GM23338 (cell line): Measurements from ENCODE around the gene OLFML2A. TPM values are rescaled to one million over a fixed set of nuclear protein-coding genes. Genes with fewer than 3 reads are reported as not detected.

ENCODE experiments used
- ATAC-seq: fragments of 200-7000 bp; cut with Tn5 transposase; 3 replicates; pipeline ENCODE4 v1.9.1; 2020
- DNase-seq: peaks from one replicate; pipeline ENCODE4 v3.0.0-alpha.2; 2015; ENCODE audit warnings: low spot score
- H2AFZ ChIP-seq: fragments of 200-600 bp; sonication (generic); 2 replicates; pipeline ENCODE4 v1.8.0; 2016; ENCODE audit warnings: antibody characterized with exemption, mild to moderate bottlenecking, moderate library complexity
- H3F3A ChIP-seq: fragments of 200-600 bp; sonication (generic); replicated peaks from 2 replicates; pipeline ENCODE4 v1.8.0; 2017; ENCODE audit warnings: antibody characterized with exemption, mixed run types, low read depth
- H3K27ac ChIP-seq: fragments of 200-600 bp; sonication (generic); 2 replicates; pipeline ENCODE4 v1.6.1; 2016; ENCODE audit warnings: low read depth
- H3K27me3 ChIP-seq: fragments of 200-600 bp; sonication (generic); 2 replicates; pipeline ENCODE4 v1.8.0; 2016; ENCODE audit warnings: mild to moderate bottlenecking, mixed run types, moderate library complexity; ENCODE audit not compliant: insufficient read depth
- H3K36me3 ChIP-seq: fragments of 200-600 bp; sonication (generic); 2 replicates; pipeline ENCODE4 v1.8.0; 2016; ENCODE audit warnings: mild to moderate bottlenecking; ENCODE audit not compliant: insufficient read depth
- H3K4me1 ChIP-seq: fragments of 200-600 bp; sonication (generic); 2 replicates; pipeline ENCODE4 v1.8.0; 2016; ENCODE audit warnings: mild to moderate bottlenecking, moderate library complexity; ENCODE audit not compliant: insufficient read depth
- H3K4me2 ChIP-seq: fragments of 200-600 bp; sonication (generic); 2 replicates; pipeline ENCODE4 v1.7.1; 2017; ENCODE audit warnings: mixed run types
- H3K4me3 ChIP-seq: fragments of 200-600 bp; sonication (generic); 2 replicates; pipeline ENCODE4 v1.6.1; 2016; ENCODE audit warnings: mixed run types
- H3K79me2 ChIP-seq: fragments of 200-600 bp; sonication (generic); replicated peaks from 2 replicates; pipeline ENCODE4 v1.8.0; 2017; ENCODE audit warnings: mild to moderate bottlenecking; ENCODE audit not compliant: insufficient read depth
- H3K9me2 ChIP-seq: fragments of 200-600 bp; sonication (generic); 2 replicates; pipeline ENCODE4 v1.8.0; 2017; ENCODE audit not compliant: insufficient read depth
- H4K20me1 ChIP-seq: fragments of 200-600 bp; sonication (generic); replicated peaks from 2 replicates; pipeline ENCODE4 v1.8.0; 2017; ENCODE audit warnings: mild to moderate bottlenecking; ENCODE audit not compliant: insufficient read depth
- H3K27ac Mint-ChIP-seq: 2 replicates; pipeline ENCODE4 v1.8.0; 2020; ENCODE audit warnings: inconsistent platforms, mild to moderate bottlenecking, moderate library complexity, mixed read lengths
- H3K27me3 Mint-ChIP-seq: 3 replicates; pipeline ENCODE4 v1.8.0; 2022; ENCODE audit warnings: low read depth, mild to moderate bottlenecking, moderate library complexity, mixed read lengths, inconsistent platforms; ENCODE audit not compliant: insufficient read depth, poor library complexity
- H3K36me3 Mint-ChIP-seq: 3 replicates; pipeline ENCODE4 v1.8.0; 2021; ENCODE audit warnings: low read depth, mild to moderate bottlenecking, inconsistent platforms, moderate library complexity, mixed read lengths
- H3K4me1 Mint-ChIP-seq: 3 replicates; pipeline ENCODE4 v1.8.0; 2020; ENCODE audit warnings: mild to moderate bottlenecking, inconsistent platforms, mixed read lengths
- H3K4me3 Mint-ChIP-seq: 3 replicates; pipeline ENCODE4 v1.8.0; 2021; ENCODE audit warnings: moderate library complexity, mild to moderate bottlenecking, inconsistent platforms, mixed read lengths
- H3K9me3 Mint-ChIP-seq: 3 replicates; pipeline ENCODE4 v1.8.0; 2020; ENCODE audit warnings: moderate library complexity, mild to moderate bottlenecking, inconsistent platforms, mixed read lengths
- EZH2 ChIP-seq: fragments of 200-600 bp; sonication (generic); IDR thresholded peaks from one replicate; pipeline ENCODE4 v1.8.0; 2017; ENCODE audit warnings: antibody characterized with exemption, mild to moderate bottlenecking, low read depth; ENCODE audit not compliant: unreplicated experiment
- EZH2phosphoT487 ChIP-seq: fragments of 200-600 bp; sonication (generic); IDR thresholded peaks from one replicate; pipeline ENCODE4 v1.8.1; 2018; ENCODE audit warnings: antibody characterized with exemption; ENCODE audit not compliant: unreplicated experiment
- JUNB ChIP-seq: IDR thresholded peaks from one replicate; pipeline ENCODE4 v1.6.1; 2016; ENCODE audit warnings: antibody characterized with exemption; ENCODE audit not compliant: unreplicated experiment
- NANOG ChIP-seq: IDR thresholded peaks from 2 replicates; pipeline ENCODE4 v1.6.1; 2016; ENCODE audit warnings: antibody characterized with exemption, borderline replicate concordance
- POLR2AphosphoS5 ChIP-seq: IDR thresholded peaks from 2 replicates; pipeline ENCODE4 v1.6.1; 2016; ENCODE audit warnings: antibody characterized with exemption, low read depth
- STAT1 ChIP-seq: IDR thresholded peaks from one replicate; pipeline ENCODE4 v1.6.1; 2016; ENCODE audit warnings: antibody characterized with exemption; ENCODE audit not compliant: unreplicated experiment
- ZNF114 ChIP-seq: fragments of 250-450 bp; sonication (Bioruptor Pico); IDR thresholded peaks from 2 replicates; pipeline ENCODE4 v1.5.0; 2020; ENCODE audit warnings: mild to moderate bottlenecking, moderate library complexity
- ZNF331 ChIP-seq: fragments of 250-450 bp; sonication (Bioruptor Pico); IDR thresholded peaks from 2 replicates; pipeline ENCODE4 v1.5.0; 2020; ENCODE audit warnings: low read depth, mild to moderate bottlenecking, moderate library complexity
- polyA plus RNA-seq: library from polyadenylated mRNA; unstranded; fragments of >200 nt; fragmentation: Nextera tagmentation; extraction: Ambion mirVana; gene quantifications from 2 replicates; pipeline ENCODE4 v1.2.1, GENCODE V29; 2016
- total RNA-seq: library from RNA; depleted of rRNA; stranded (reverse); fragments of >200 nt; shearing (Covaris generic); gene quantifications from 2 replicates; pipeline ENCODE4 v1.2.3, GENCODE V29; 2014
- TF ChIP-seq, protein P1 (sequence below): IDR thresholded peaks from one replicate; pipeline ENCODE4 v1.6.1; 2018; ENCODE audit warnings: antibody characterized with exemption; ENCODE audit not compliant: unreplicated experiment
- TF ChIP-seq, protein P2 (sequence below), 2 experiments: fragments of 200-600 bp in 1 of 2; sonication (generic) in 1 of 2; conservative IDR thresholded peaks; 2 replicates each; pipeline versions ENCODE4 v1.5.1 to v1.6.1; 2016 to 2017; ENCODE audit warnings: antibody characterized with exemption in 2 of 2, low read depth in 2 of 2, mild to moderate bottlenecking in 2 of 2, moderate library complexity in 1 of 2
- TF ChIP-seq, protein P3 (sequence below): fragments of 250-450 bp; sonication (Bioruptor Pico); IDR thresholded peaks from 2 replicates; pipeline ENCODE4 v1.5.0; 2020; ENCODE audit warnings: mild to moderate bottlenecking, moderate library complexity

OLFML2A gene
- total and polyA plus RNA-seq, 2 experiments from 2014 or later, result 1.1 to 6.7 TPM

DNA sequence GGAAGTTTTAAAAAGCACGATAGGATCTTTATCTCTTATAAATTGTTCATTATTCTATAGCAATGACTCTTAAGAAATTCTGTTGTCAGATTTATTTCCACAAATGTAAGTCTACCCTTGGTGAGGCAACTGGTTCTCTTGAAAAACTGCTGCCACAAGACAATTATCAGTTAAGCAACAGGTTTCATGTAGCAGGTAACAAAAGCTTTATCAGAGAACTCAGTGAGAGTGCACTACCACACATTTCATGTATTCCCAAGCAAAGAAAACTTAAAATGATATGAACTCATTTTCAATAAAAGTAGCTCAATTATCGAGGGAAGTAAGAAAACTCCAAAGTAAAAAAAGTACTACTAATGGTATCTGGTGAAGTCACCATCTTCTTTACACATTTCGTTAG lies 15.2 kb upstream of the OLFML2A start:
- ATAC-seq (no peak), DNase-seq (no peak)
- H3K9me2 ChIP-seq, result no peaks in the 10 kb centered on the region
- no peak overlapping the region for H2AFZ ChIP-seq
- peaks cover 6% of the 10 kb centered on the region for H3K27me3 Mint-ChIP-seq
- peaks cover 87% of the 10 kb centered on the region for H3K4me1 Mint-ChIP-seq
- peaks cover 8% of the 10 kb centered on the region for H3K27me3 ChIP-seq
- H3K27ac Mint-ChIP-seq, result peak overlapping the region; percentile 94
- H3K9me3 Mint-ChIP-seq, result no peaks in the 10 kb centered on the region
- H3K4me2 ChIP-seq, result peak overlapping the region; percentile 56
- no peak for TF ChIP-seq ZNF331 (CRISPR knock-in tag)
- TF ChIP-seq JUNB, result no peak
- TF ChIP-seq NANOG, result no peak
- TF ChIP-seq, protein P1, sequence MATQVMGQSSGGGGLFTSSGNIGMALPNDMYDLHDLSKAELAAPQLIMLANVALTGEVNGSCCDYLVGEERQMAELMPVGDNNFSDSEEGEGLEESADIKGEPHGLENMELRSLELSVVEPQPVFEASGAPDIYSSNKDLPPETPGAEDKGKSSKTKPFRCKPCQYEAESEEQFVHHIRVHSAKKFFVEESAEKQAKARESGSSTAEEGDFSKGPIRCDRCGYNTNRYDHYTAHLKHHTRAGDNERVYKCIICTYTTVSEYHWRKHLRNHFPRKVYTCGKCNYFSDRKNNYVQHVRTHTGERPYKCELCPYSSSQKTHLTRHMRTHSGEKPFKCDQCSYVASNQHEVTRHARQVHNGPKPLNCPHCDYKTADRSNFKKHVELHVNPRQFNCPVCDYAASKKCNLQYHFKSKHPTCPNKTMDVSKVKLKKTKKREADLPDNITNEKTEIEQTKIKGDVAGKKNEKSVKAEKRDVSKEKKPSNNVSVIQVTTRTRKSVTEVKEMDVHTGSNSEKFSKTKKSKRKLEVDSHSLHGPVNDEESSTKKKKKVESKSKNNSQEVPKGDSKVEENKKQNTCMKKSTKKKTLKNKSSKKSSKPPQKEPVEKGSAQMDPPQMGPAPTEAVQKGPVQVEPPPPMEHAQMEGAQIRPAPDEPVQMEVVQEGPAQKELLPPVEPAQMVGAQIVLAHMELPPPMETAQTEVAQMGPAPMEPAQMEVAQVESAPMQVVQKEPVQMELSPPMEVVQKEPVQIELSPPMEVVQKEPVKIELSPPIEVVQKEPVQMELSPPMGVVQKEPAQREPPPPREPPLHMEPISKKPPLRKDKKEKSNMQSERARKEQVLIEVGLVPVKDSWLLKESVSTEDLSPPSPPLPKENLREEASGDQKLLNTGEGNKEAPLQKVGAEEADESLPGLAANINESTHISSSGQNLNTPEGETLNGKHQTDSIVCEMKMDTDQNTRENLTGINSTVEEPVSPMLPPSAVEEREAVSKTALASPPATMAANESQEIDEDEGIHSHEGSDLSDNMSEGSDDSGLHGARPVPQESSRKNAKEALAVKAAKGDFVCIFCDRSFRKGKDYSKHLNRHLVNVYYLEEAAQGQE, result no peak
- TF ChIP-seq ZNF114 (CRISPR knock-in tag), result no peak
- no peak for TF ChIP-seq POLR2AphosphoS5
- TF ChIP-seq STAT1, result no peak
- no peak for TF ChIP-seq EZH2
- TF ChIP-seq, protein P2, sequence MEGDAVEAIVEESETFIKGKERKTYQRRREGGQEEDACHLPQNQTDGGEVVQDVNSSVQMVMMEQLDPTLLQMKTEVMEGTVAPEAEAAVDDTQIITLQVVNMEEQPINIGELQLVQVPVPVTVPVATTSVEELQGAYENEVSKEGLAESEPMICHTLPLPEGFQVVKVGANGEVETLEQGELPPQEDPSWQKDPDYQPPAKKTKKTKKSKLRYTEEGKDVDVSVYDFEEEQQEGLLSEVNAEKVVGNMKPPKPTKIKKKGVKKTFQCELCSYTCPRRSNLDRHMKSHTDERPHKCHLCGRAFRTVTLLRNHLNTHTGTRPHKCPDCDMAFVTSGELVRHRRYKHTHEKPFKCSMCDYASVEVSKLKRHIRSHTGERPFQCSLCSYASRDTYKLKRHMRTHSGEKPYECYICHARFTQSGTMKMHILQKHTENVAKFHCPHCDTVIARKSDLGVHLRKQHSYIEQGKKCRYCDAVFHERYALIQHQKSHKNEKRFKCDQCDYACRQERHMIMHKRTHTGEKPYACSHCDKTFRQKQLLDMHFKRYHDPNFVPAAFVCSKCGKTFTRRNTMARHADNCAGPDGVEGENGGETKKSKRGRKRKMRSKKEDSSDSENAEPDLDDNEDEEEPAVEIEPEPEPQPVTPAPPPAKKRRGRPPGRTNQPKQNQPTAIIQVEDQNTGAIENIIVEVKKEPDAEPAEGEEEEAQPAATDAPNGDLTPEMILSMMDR (conservative IDR thresholded peaks at IDR 0.05; ENCODE audit: low read depth in 2 of 2), result no peak
- TF ChIP-seq, protein P3, sequence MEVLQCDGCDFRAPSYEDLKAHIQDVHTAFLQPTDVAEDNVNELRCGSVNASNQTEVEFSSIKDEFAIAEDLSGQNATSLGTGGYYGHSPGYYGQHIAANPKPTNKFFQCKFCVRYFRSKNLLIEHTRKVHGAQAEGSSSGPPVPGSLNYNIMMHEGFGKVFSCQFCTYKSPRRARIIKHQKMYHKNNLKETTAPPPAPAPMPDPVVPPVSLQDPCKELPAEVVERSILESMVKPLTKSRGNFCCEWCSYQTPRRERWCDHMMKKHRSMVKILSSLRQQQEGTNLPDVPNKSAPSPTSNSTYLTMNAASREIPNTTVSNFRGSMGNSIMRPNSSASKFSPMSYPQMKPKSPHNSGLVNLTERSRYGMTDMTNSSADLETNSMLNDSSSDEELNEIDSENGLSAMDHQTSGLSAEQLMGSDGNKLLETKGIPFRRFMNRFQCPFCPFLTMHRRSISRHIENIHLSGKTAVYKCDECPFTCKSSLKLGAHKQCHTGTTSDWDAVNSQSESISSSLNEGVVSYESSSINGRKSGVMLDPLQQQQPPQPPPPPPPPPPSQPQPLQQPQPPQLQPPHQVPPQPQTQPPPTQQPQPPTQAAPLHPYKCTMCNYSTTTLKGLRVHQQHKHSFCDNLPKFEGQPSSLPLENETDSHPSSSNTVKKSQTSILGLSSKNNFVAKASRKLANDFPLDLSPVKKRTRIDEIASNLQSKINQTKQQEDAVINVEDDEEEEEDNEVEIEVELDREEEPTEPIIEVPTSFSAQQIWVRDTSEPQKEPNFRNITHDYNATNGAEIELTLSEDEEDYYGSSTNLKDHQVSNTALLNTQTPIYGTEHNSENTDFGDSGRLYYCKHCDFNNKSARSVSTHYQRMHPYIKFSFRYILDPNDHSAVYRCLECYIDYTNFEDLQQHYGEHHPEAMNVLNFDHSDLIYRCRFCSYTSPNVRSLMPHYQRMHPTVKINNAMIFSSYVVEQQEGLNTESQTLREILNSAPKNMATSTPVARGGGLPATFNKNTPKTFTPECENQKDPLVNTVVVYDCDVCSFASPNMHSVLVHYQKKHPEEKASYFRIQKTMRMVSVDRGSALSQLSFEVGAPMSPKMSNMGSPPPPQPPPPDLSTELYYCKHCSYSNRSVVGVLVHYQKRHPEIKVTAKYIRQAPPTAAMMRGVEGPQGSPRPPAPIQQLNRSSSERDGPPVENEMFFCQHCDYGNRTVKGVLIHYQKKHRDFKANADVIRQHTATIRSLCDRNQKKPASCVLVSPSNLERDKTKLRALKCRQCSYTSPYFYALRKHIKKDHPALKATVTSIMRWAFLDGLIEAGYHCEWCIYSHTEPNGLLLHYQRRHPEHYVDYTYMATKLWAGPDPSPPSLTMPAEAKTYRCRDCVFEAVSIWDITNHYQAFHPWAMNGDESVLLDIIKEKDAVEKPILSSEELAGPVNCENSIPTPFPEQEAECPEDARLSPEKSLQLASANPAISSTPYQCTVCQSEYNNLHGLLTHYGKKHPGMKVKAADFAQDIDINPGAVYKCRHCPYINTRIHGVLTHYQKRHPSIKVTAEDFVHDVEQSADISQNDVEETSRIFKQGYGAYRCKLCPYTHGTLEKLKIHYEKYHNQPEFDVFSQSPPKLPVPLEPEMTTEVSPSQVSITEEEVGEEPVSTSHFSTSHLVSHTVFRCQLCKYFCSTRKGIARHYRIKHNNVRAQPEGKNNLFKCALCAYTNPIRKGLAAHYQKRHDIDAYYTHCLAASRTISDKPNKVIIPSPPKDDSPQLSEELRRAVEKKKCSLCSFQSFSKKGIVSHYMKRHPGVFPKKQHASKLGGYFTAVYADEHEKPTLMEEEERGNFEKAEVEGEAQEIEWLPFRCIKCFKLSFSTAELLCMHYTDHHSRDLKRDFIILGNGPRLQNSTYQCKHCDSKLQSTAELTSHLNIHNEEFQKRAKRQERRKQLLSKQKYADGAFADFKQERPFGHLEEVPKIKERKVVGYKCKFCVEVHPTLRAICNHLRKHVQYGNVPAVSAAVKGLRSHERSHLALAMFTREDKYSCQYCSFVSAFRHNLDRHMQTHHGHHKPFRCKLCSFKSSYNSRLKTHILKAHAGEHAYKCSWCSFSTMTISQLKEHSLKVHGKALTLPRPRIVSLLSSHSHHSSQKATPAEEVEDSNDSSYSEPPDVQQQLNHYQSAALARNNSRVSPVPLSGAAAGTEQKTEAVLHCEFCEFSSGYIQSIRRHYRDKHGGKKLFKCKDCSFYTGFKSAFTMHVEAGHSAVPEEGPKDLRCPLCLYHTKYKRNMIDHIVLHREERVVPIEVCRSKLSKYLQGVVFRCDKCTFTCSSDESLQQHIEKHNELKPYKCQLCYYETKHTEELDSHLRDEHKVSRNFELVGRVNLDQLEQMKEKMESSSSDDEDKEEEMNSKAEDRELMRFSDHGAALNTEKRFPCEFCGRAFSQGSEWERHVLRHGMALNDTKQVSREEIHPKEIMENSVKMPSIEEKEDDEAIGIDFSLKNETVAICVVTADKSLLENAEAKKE (CRISPR knock-in tag), result no peak
- no peak for TF ChIP-seq EZH2phosphoT487
- peaks cover 61% of the 10 kb centered on the region for H3K79me2 ChIP-seq
- H3K36me3 Mint-ChIP-seq, result no peaks in the 10 kb centered on the region
- H4K20me1 ChIP-seq, result no peaks in the 10 kb centered on the region
- H3K27ac ChIP-seq, result peak overlapping the region; percentile 69
- no peaks in the 10 kb centered on the region for H3F3A ChIP-seq
- H3K36me3 ChIP-seq, result no peaks in the 10 kb centered on the region
- peak overlapping the region; percentile 37 for H3K4me3 ChIP-seq
- peak overlapping the region; percentile 63 for H3K4me3 Mint-ChIP-seq
- peaks cover 75% of the 10 kb centered on the region for H3K4me1 ChIP-seq
